NCI-H524 treated with DMSO at 0.1 percent for 48 hours (cell line): ENCODE measurements around the gene RAB3C.

ENCODE experiments used
- DNase-seq: peaks from one replicate; lab custom pipeline; 2025; lab: John Stamatoyannopoulos, UW

The RAB3C gene

DNA sequence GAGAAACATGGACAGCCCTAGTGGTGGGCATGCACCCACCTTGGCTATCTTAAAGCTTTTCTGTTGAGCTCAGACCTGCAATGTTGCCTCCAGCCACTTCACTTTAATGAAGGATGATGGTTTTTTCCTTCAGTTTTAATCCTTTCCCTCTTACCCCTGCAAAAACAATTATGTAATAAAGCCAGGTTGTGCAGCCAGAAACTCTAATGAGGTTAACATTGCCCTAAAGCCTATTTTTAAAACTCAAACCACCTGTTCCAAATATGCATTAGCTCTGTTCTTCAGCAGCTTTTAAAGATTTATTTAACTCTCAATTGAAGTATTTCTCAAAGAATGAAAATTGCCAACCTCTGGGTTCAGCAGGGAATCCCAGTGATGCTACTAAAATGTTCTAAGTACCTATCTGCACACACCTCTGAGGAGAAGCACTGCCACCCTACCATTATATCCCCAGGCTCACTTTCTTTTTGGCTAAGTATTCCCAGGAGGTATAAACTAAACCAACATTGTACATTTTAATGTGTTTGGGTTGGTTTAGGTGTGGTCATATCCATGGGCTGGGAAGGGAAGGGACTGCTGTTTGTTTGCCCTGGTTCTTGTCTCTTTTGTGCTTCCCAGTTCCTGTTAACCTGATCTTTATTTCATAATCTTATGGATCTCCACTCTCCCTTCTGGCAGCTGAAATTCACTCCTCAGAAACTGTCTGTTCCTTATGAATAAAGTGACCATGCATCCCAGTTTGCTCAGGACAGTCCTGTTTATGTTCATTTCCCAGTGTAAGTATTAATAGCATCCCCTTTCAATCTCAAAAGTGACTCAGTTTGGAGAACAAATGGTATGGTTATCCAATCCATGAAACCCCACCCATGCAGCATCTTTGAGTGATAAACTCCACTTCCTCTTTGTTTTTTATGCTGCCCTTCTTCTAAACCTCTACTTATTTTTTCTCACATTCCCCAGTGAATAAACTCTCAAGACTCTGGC, 251.7 kb downstream of the RAB3C start:
- no peak for DNase-seq

DNA sequence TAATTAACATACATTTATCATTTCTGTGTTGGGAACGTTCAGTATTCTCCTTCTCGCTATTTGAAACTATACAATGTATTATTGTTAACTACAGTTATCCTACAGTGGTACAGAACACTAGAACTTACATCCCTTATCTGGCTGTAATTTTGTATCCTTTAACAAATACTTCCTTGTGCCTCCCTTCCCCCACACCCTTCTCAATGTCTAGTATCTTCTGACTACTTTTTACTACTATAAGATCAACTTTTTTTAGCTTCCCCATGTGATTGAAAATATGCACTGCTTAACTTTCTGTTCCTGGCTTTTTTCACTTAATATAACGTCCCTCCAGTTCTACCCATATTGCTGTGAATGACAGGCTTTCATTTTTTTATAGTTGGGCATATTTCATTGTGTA, 253.5 kb downstream of the RAB3C start:
- DNase-seq: no peak

DNA sequence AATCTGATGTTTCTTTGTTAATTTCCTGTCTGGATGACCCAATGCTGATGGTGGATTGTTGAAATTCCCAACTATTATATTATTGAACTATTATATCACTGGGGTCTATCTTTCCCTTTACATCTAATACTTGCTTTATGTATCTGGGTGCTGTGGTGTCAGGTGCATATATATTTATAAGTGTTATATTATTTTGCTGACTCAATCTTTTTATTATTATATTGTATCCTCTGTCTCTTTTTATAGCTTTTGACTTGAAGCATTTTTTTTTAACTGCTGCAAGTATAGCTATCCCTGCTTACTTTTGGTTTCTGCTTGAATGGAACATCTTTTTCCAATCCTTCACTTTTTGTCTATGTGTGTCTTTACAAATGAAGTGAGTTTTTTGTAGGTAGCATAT, 255.9 kb downstream of the RAB3C start:
- DNase-seq: no peak

DNA sequence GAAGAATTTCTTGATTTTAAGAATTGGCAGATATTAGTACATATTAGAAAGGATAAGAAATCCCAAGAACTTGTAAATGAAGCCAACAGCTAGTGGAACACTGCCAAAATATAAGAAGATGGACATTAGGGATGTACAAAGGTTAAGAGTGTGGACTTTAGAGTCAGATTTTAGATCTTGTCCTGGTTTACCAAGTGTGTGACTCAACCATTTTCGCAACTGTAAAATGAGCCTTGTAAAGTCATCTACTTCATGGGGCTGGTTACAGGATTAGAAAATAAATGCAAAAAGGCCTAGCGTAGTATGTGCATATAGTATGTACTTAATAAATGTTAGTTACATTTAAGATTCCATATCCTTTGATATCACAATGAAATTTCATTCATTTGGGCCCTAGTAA, 260.0 kb downstream of the RAB3C start:
- no peak for DNase-seq

DNA sequence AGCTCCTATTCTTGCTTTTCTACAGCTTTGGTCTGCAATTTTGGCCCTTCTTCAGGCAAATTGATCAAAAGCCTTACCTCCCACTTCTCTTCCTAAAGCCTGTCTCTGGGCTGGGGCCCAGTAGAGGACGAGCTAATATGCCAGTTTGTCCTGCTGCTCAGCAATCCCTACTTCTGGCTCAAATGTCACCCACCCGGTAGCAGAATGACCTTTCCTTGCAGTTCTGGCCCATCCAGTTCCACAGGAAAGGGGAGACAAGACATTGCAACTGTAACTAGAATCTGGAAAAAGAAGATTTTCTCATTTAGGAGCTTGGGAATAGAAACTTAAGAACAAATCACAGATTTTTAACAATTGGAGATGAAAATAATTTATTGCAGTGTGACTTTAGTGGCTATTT, 261.5 kb downstream of the RAB3C start:
- DNase-seq: no peak

DNA sequence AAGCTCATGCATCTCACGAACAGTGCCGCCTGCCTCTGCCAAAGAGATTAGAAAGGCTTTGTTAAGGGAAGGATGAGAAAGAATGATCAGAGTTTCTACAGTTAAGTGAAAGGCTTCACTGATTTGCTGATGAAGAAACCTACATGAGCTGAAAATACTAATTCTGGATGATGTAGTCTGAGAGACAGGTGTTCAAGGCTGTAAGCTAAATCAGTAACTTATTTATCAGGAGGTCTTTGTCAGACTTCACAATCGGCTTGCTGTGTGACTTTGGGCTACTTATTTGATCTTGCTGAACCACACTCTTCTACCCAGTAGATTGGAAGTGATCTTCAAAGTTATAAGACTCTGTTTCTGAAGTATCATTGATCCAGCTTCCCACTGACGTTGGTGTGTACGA, 264.2 kb downstream of the RAB3C start:
- DNase-seq: no peak

DNA sequence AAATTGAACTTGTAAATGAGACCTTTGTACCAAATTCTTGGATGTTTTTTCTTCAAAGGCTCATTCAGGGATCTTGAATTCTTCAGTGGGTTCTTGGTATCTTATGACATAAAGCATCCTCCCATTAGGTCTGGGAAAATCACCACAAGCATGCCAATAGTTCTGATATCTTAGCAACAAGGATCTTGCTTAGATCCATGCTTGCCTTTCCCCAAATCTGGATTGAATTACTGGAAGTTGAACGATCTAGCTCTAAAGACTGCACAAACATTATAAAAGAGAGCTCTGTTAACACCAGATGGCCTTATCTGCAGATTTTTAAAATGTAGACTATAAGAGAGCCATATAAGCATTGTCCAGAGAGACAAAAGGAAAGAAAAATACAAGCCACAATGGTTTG, 266.3 kb downstream of the RAB3C start:
- DNase-seq: no peak

DNA sequence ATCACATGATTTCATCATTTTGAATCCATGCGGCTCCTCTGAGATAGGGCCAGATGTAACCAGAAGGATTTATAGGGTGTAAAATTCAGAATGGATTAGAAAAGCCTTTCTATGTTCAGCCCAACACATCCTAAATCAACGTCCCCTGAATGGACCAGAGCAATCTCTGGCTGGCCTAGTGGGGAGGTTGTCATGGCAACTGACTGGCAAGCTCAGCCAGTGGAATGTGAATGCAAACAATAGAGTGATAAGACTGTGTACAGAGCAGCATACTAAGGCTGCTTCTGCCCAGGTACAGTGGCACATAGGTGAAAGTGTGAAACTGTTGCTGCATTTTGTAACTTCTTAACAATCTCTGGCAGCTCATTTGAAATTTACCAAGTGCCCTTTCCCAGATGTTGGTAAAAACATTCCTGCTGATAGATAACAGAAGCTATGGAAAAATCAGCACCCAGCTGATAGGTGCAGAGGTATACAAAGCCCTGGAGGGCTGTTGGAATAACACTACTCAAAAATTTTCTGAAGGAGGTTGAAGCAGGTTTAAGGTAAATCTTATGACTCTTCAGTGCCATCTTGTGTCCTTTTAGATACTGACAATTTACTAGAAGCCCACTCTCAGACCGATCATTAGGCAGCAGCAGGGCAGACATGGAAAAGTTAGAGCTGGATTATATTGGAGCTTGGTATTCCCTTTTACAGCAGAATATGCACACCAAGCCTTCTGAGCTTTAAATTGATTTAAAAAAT, 267.2 kb downstream of the RAB3C start:
- DNase-seq: peak; percentile 9

DNA sequence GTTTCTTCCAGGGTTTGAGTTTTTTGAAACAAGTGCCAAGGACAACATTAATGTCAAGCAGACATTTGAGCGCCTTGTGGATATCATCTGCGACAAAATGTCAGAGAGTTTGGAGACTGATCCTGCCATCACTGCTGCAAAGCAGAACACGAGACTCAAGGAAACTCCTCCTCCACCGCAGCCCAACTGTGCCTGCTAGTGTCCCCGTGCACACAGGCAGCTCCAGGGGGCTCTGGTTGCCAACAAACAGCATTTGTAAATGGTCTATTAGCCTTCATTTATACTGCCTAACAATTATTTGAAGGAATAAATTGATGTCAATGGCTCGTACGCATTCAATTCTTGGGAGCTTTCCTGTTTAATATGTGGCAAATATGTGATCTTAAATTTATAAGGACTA, 268.3 kb downstream of the RAB3C start:
- no peak for DNase-seq

DNA sequence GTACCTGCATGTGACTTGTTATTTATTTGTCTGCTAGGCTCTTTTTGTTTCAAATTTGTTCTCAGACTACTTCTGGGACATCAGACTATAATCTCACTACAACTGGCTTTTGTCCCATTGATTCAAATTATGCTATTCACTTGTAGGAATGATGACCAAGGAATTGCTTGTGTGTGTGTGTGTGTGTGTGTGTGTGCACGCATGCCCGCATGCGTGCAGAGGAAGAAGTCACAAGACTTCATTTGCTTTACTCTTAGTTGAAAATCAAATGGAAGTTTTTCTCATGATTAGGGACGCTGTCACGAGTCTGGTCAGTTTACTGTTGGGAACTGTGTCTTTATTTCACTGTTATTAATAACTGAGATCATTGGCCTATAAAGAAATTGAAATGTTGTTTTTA, 268.7 kb downstream of the RAB3C start:
- DNase-seq: no peak

DNA sequence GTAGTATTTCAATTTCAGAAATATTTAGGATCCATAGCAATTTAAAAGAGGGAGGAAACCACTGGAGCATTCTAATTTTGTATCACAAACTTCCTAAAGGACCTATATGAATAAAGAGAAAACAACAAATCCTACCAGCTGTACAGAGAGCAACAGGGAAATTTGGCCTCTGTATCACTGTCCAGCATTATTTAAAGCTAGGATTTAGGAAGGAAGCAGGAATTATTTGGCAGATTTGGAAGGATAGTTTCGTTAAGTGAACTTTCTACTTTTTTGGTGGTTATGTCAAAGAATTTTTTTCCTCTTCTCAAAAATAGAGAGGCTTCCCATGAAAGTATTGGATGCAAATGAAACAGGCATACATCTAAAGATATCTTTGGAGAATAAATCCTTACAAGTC, 269.7 kb downstream of the RAB3C start:
- DNase-seq: no peak

DNA sequence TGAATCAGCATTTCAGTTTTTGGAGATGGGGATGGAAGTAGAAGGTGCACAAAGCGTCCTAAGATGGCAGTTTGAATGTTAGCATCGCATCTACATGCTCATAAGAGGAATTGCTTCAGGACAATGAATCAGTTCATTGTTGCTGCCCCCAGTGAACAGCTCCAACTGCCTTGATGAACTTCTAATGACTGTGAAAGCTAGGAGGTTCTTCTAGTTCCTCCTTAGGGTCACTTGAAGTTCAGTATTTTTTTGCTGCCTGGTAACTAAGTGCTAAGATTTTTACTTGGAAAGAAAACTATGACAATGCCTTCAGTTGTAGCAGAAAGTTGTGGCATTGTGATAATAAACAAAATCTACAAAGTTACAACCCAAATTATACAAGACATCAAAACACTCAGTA, 271.6 kb downstream of the RAB3C start:
- DNase-seq: no peak

DNA sequence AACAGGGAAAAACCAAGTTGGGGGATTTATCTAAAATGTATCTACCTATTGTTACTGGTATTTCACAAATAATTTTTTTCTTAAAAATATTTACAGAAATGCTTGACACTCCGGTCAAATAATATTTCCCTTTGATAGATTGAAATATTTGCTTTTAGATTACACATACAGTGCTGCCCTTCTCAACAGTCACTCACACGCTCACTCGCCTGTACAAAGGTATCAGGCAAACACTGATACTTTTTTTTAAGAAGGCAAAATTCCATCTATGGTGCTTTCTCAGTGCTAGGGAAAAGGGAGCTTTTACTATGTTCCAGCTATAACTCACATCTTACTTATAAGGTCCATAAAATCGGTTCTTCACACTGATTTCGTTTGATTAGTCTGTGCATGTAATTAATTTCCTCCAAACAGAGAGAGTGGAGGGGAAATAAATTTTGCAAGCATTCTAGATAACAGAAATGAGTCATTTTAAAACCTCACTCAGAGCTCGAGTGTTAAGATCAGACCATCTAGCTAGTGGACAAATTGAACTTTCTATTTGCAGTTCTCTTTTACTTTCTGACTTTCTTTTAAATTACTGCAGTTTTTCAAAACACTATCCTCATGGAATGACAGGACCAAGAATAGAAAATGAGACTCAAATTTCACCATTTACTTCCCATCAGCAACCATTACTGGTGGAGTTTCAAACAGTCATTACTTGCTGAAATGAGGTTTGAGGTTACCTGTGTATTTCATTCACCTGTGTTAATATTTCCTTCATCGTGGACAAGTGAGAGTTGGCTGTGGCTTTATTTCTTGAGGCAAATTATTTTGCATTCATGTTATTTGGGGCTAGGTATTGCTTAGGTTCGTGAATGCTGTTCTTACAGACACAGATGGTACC, 273.2 kb downstream of the RAB3C start:
- no peak for DNase-seq

DNA sequence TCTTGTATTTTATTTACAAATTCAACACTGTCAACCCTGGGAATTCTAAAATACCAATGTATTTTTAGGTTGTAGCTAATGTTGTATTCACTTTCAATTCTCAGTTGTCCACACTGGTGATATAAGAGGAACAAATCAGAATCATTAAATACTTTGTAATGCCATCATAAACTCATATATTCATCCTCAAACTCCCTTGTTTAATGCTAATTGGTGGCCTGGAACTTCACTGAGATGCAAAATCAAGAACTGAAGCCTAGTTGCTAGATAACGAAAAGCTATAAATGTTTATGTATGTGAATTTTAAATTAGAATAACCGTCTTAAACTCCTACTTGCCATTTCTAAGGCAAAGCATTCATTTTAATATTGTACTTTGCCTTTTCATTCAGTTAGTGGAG, 274.7 kb downstream of the RAB3C start:
- no peak for DNase-seq

DNA sequence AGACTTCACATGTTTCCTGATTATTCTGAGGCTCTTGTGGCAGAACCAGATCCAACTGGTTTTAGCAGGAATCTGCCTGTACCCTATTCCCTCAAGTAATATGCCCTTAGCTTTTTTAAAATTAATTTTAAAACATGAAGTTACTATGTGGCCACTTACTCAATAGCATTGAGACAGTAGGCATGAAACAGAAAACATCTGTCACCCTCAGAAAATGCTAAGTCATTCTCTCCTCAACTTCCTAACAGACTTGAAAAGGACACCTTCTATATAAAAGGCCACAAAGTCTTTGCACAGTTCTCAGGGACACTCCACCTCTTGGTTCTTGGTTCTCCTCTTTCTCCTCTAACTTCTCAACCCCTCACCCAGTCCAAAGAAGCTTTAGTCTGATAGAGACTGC, 277.8 kb downstream of the RAB3C start:
- no peak for DNase-seq

DNA sequence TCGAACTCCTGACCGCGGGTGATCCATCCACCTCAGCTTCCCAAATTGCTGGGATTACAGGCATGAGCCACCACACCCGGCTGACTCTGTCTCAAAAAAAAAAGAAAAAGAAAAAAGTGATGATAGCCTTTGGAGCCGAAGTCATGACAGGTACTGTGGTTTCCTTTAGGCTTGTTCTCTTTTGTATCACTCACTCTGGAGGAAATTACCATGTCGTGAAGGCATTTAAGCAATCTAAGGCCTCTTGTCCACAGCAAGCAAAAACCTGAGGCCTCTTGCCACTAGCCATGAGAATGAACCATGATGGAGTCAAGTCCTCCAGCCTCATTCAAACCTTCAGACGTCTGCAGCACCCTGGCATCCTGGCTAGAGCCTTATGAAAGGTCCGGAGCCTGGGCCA, 286.1 kb downstream of the RAB3C start:
- no peak for DNase-seq

DNA sequence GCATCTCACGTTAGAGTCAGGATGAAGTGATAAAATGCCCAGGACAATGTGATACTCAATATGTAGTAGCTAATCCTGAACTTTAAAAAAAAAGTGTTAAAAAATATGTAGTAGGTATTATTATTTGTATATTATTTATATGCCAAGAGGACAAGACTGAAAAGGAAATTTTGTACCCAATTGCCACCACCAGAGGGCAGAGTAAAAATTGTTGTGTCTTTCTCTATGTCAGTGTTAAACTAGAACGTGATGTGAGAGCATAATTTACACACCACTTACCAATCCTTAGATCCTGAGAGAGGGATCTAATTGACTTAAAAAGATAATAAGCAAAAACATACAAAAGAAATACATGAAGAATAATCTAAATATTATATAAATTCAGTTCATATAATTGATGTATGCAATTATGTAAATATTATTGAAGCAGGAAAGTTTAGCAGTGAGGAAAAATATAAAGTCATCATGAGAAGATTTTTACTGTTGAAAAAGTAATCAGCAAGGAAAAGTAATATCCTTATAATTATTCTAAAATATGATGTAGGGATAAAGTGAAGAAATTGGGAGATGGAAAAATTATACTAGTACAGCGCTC, 288.9 kb downstream of the RAB3C start:
- no peak for DNase-seq

DNA sequence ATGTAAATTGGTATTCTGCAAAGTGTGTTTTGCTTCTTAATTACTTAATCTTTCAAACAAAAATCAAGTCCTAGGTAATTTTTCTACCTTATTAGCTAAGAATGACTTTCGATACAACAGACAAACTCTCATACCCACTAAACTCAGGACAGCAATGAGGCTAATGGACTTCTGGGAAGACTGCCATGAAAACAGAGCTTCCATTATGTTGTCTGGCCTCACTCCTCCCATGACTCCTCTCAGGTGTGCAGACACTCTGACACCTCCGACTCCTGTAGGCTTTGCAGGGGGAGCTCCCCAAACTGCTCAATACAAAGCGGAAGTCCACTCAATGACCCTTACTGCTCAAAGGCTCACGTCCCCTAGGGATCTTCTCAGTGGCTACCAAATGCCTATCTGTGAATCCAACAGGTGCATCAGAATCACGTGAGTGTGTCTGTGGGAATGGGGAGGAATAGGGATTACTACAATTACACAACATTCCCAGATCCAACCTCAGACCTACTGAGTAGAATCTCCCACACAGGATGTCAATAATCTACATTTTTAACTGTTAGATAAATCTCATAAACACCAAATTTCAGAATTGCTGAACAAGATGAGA, 289.9 kb downstream of the RAB3C start:
- no peak for DNase-seq

DNA sequence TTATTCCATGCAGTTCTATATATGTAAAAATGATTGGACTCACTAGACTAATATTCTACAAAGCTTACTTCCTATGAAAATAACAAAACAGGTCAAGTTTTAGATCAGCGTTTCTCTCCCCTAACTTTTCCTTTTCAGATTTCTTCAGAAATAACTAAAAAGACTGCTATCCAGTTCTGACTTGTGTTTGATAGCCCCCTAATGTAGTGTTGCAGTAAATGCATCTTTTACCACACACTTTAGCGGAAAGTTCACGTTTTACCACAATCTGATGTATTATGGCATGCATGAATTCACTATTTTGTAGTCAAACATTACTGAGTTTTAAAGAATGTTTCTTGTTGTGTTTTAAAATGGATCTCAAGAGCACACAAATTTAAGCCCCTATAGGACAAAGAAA, 292.7 kb downstream of the RAB3C start:
- no peak for DNase-seq

DNA sequence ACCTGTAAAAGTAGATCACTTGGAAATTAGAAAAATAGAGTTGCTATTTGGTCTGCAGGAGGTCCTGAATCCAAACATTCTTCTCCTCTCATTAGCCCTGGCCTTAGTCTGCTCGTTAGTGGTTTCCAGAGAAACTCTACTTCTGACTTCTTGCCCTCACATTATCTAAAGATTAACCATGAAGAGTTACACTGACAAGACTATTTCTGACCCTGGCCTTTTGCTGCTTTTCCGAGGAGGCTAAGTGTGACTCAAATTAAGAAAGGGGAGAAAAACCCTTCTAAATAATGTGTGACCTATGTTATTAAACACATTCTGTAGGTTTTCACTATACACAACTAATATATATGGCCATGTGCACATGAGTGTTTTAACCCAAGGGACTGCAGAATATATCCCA, 302.4 kb downstream of the RAB3C start:
- DNase-seq: no peak
